Dermis blood vessel endothelial cell (primary cell): ENCODE results near the gene FAH. TPM values are rescaled to one million over a fixed set of nuclear protein-coding genes. Genes with fewer than 3 reads are reported as not detected.

ENCODE experiments used
- DNase-seq: peaks from one replicate; pipeline ENCODE4 v3.0.0; 2010
- total RNA-seq: library from RNA; depleted of rRNA; stranded (reverse); fragments of >200 nt; gene quantifications from 2 replicates; pipeline ENCODE4 v1.2.3, GENCODE V29; 2014

Gene FAH
- total RNA-seq, 1 donor from 2014 or later = 5.3 TPM

DNA sequence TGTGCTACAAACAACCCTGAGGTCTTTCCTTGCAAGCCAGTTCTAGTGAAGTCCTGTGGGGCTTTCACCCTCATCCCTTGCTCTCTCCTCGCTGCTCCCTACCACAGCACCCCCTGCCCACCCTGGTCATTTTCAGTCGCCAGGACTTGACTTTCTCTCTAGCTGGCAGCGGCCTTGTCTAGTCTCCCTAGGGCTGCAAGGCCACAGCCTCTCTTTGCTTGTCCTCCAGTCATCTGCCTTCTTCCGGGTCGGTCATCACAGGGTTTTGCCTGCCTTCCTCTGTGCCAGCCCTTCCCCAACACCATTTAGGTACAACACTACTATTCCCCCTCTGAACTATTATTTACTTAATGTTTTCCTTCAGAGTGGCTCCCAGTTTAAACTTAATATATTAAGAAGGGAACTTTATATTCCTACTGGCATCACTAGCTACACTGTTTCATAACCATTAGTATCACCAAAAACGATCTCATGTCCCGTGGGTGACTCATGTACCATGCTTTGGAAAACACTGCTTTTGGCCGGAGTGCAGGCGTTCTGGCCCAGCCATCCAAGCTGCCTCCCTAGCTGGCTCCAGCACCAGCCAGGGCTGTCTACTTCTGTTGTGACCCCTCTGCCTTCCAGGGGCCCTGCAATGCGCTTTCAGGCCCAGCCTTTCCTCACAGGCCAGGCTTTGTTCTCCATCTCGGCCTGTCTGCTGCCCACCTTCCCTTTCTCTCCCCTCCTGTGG is 21.4 kb downstream of the FAH start:
- DNase-seq = peak; percentile 45

- DNase-seq = no peak
Observed at GRCh38 chr15:80175436-80175835, 22.6 kb downstream of the FAH start.

GRCh38 chr15:80176443-80176842 is 23.6 kb downstream of the FAH start:
- DNase-seq = no peak

DNA sequence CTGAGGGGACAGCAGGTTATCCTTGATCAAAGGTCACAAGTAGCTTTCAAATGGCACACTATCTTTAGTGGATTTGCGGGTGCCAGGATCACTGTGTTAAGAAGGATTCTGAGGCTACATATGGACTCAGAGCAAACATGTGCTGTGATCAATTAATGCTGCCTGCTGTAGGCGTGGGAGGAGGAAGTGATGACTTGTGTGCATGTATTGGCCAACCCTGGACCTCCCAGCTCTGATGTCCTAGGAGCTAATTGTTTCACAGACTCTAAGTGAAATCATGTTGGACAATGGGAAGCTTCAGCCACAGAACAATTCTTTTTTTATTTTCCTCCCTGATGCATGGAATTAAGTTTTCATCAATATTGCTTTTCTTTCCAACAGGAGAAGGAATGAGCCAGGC is 24.4 kb downstream of the FAH start:
- DNase-seq = peak; percentile 55

GRCh38 chr15:80179025-80179759 is 26.4 kb downstream of the FAH start:
- DNase-seq = peak; percentile 91

GRCh38 chr15:80179935-80180334 is 27.1 kb downstream of the FAH start:
- no peak for DNase-seq

DNA sequence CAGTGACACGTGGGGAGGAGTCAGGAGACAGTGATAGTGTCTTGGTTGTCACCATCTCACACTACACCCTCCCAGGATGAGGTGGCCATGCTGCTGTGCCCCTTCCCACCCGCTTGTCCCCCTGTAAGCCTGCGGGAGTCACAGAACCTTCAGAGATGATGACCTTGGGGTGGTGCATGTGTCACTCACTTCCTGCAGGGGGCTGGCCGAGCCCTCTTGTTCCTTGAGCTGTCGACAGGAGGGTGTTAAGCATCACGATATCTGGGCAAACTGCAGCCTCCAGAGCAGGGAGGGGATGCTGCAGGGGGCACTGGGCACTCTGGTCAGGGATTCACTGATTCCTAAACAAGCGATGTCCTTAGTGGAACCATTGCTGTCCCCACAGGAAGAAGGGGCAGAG is 27.7 kb downstream of the FAH start:
- no peak for DNase-seq

DNA sequence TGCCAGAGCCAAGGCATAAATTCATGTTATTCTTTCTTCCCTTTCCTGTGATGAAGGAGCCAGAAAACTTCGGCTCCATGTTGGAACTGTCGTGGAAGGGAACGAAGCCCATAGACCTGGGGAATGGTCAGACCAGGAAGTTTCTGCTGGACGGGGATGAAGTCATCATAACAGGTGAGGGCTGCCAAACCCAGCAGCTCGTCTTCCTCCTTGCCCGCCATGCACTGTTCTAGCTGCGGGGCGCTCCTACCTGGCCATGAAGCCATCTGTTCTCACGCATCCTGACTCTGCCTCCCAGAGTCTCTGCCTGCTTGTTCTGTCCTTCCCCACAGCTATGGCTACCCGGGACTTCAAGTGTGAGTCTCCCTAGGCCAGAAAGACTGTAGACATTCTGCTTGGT is 28.2 kb downstream of the FAH start:
- no peak for DNase-seq

- DNase-seq = peak; percentile 54
Observed at GRCh38 chr15:80182611-80183261, 29.9 kb downstream of the FAH start.

DNA sequence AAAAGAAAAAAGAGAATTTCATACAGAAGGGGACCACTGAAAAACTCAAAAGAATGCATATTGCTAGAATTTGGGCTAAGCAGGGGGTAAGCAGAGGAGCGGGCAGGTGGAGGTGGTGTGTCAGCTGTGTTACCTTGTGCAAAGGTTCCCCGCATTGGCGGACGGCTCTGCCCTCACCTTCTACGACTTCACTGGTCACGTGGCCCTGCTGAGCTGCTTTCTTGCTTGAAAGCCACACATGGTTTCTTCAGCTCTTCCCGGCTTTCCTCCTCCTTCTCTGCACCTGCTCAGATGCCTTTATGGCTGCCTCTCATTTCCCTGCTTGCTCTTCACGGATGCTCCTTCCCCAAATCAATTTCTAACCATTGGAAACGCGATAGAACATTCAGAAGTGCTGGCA is 30.5 kb downstream of the FAH start:
- DNase-seq = no peak

GRCh38 chr15:80183886-80184285 is 31.1 kb downstream of the FAH start:
- DNase-seq = peak; percentile 23

GRCh38 chr15:80184554-80184953 is 31.8 kb downstream of the FAH start:
- no peak for DNase-seq

- no peak for DNase-seq
Observed at GRCh38 chr15:80185152-80185551, 32.4 kb downstream of the FAH start.

DNA sequence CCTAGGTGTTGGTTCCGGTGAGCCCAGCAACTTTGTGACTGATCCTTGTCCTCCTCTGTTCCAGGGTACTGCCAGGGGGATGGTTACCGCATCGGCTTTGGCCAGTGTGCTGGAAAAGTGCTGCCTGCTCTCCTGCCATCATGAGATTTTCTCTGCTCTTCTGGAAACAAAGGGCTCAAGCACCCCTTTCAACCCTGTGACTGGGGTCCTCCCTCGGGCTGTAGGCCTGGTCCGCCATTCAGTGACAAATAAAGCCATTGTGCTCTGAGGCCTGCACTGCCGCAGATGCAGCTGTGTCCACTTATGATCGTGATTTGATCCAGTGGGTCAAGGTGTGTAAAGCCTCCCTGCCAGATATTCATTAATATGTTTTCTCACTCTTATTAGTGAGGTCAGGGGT is 33.3 kb downstream of the FAH start:
- DNase-seq = no peak

DNA sequence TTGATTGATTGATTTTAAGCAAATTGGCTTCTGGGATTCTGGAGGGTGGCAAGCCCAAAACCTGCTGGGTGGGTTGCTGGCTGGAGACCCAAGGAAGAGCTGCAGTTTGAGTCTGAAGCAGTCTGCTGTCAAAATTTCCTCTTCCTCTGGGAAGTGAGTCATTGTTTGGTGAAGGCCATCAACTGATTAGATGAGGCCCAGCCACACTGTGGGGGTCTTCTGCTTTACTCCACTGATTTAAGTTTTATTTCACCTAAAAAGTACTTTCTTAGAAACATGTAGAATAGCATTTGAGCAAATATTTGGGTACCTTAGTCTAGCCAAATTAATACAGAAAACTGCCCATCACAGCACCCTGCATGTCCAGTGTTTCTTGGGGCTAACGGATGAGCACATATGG is 33.8 kb downstream of the FAH start:
- no peak for DNase-seq

GRCh38 chr15:80188251-80188650 is 35.5 kb downstream of the FAH start:
- DNase-seq = no peak

DNA sequence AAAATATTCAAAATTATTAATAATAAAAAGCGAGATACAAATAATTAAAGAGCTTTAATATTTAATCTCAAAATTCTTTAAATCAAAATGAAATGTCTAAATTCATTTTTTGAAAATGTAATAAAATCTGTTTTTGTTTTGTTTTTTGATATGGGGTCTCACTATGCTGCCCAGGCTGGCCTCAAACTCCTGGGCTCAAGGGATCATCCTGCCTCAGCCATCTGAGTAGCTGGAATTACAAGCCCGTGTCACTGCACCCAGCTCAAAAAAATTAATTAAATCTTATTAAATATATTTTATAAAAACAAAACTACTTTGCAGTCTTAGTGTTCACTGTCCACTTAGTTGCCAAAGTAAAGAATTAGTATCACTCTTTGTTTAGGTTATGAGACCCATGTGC is 38.4 kb downstream of the FAH start:
- no peak for DNase-seq

DNA sequence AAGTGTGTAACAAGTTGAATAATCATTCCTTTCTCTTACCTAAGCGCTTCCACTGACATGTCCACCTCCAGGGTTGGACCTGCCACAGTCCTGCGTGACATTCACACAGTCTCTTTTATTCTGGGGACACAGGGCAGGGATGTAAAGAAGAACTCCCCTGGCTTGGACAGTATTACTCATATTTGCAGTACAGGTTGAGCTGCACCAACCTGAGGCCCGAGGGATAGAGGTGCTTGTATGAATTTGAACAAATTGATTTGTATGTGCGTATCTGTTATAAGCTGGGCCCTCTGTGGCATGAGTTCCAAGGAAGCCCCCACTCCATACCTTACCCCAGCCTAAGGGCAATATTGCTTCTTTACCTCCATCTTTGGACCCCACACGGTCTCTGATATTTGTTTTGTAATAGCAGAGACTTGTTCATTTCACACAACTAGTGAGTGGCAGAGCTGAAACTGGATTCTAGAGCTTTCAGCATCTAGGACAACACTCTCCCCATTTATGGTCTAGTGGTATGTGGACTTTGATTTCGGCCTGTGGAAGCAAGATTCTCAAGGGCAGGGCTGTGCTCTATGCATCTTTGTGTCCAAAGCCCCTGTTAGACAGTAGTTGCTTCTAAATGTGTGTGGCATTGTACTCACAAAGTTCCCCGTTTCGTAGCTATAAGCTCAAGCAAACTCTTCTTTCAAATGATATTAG is 39.2 kb downstream of the FAH start:
- no peak for DNase-seq

DNA sequence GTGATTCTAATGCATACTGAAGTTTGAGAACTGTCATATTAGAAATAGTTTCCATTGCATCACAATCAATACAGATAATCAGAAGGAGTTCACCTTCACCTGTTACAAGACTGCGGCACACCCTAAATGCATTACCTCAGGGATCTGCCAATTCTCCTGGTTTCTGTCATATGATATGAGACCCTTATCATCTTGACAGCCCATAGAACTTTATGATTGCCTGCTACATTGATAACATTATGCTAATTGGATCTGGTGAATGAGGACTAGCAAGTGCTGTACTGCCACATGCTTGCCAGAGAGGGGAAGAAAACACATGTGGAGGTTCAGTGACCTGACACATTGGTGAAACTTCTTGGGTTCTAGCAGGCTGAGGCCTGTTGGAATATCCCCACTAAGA is 41.4 kb downstream of the FAH start:
- DNase-seq = no peak

DNA sequence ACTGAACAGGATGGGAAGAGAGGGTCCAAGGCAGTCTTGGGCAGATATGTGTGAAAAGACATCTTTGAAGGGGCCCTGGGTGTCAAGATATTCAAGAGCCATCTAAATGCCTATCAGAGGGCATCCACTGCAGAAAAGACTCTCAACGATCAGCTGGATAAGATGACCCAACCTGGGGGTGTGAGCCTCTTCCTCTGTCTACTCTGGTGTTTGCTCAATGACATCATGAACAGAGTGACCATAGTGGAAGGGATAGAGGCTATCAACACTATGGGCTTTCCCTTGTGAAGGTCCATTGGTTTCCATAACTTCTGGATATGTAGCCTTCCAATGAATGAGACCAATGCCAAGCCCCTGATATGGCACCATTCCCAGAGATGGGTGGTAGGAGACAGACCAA is 42.1 kb downstream of the FAH start:
- DNase-seq = no peak

DNA sequence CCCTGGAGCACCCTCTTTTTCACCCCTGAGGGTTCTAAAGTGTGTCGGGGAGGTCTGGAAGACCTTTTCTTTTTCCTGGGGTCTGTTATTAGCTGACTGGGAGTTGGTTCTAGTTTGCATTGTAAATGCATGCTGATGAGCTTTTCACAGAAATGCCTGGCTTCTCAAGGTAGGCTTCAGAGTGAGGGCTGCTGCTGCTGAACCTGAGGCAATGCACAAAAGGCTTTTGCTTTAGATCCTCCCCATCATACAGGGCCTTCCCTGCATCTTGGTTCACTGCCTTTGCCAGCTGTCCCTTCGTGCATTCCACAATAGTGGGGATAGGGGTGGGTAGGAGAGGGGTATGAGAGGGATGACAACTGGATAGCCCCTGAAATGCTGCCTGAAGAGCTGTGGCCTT is 46.6 kb downstream of the FAH start:
- no peak for DNase-seq

GRCh38 chr15:80199869-80200268 is 47.1 kb downstream of the FAH start:
- no peak for DNase-seq
